ENCODE data around the gene TAF15.

DNA sequence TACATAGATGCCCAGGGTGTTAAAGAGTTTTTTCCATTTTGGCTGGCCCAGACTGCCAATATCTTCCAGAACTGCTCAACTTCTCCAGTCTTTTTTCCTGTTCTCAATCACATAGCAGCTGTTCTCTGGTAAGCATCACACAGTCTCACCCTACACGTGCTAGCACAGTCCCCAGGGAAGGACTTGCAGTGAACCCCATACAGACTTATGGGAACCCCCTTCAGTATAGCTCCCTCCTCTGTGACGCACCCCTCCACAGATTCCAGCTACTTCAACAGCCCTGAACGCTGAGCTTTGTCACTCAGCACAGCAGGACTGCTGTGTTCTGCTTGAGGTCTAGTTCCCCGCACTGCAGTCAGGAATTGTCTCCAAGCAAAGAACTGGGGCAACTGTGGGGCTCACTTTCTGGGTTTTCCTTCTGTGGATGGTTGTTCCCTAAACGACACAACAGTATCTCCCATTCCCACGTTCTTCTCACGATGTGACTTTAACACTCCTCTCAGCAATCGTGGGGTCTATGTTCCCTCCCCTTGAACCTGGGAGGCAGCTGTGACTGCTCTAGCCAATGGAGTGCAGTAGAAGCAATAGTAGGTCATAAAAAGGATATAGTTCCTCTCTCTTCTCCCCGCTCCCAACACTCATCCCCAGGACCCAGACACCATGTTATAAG lies 17.5 kb upstream of the TAF15 start:
- no peak for TF ChIP-seq RELA (IDR thresholded peaks at IDR 0.05; ENCODE audit: borderline replicate concordance, partially characterized antibody)
- TF ChIP-seq, protein P1, sequence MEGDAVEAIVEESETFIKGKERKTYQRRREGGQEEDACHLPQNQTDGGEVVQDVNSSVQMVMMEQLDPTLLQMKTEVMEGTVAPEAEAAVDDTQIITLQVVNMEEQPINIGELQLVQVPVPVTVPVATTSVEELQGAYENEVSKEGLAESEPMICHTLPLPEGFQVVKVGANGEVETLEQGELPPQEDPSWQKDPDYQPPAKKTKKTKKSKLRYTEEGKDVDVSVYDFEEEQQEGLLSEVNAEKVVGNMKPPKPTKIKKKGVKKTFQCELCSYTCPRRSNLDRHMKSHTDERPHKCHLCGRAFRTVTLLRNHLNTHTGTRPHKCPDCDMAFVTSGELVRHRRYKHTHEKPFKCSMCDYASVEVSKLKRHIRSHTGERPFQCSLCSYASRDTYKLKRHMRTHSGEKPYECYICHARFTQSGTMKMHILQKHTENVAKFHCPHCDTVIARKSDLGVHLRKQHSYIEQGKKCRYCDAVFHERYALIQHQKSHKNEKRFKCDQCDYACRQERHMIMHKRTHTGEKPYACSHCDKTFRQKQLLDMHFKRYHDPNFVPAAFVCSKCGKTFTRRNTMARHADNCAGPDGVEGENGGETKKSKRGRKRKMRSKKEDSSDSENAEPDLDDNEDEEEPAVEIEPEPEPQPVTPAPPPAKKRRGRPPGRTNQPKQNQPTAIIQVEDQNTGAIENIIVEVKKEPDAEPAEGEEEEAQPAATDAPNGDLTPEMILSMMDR (IDR thresholded peaks at IDR 0.05 in 2 of 3, conservative IDR thresholded peaks at IDR 0.05 in 1 of 3; ENCODE audit: control insufficient read depth in 2 of 3, extremely low read depth in 1 of 3, insufficient read depth in 1 of 3, low read depth in 3 of 3, low read length in 3 of 3) = no peak
- TF ChIP-seq HCFC1 (IDR thresholded peaks at IDR 0.05; ENCODE audit: low read length) = no peak
- TF ChIP-seq RAD51 (IDR thresholded peaks at IDR 0.05) = no peak
- TF ChIP-seq MEF2A (IDR thresholded peaks at IDR 0.05; ENCODE audit: insufficient read depth, low read depth, low read length) = no peak
- no peak for TF ChIP-seq DPF2 (IDR thresholded peaks at IDR 0.05)

All from GM12878 (cell line).